ENCODE results near the gene XKR8.
A peak's percentile ranks its signal among the peaks of the same experiment; 100 is the strongest.

Gene XKR8, protein sequence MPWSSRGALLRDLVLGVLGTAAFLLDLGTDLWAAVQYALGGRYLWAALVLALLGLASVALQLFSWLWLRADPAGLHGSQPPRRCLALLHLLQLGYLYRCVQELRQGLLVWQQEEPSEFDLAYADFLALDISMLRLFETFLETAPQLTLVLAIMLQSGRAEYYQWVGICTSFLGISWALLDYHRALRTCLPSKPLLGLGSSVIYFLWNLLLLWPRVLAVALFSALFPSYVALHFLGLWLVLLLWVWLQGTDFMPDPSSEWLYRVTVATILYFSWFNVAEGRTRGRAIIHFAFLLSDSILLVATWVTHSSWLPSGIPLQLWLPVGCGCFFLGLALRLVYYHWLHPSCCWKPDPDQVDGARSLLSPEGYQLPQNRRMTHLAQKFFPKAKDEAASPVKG

DNA sequence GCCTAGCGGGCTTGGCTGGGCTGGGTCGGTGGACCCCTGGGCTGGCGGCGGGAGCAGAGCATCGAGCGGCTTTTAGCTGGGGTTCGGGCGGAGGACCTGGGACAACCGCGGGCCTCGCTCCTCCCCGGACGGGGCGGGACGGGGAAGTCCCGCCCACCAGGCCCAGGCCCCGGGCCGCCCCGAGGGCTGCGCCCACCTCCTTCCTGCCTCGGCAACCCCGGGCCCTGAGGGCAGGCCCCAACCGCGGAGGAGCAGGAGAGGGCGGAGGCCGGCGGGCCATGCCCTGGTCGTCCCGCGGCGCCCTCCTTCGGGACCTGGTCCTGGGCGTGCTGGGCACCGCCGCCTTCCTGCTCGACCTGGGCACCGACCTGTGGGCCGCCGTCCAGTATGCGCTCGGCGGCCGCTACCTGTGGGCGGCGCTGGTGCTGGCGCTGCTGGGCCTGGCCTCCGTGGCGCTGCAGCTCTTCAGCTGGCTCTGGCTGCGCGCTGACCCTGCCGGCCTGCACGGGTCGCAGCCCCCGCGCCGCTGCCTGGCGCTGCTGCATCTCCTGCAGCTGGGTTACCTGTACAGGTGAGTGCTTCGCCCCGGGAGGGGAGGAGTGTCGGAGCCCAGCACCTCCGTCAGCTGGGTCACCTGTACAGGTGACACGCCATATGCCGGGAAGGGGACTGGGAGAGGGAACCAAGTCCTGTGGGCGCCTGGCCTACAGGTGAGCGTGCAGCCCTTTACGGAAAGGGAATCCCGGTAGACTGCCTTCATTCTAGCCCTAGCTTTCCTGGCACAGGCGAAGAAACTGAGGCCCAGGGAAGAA, at the start of gene XKR8:
Gene XKR8, plus strand, starts transcription at position 182 of the 812 bp plus-strand sequence. Its CDS starts 97 bp downstream, at position 279.
- DNase-seq (ENCODE audit: low spot score): peak; percentile 71

DNA sequence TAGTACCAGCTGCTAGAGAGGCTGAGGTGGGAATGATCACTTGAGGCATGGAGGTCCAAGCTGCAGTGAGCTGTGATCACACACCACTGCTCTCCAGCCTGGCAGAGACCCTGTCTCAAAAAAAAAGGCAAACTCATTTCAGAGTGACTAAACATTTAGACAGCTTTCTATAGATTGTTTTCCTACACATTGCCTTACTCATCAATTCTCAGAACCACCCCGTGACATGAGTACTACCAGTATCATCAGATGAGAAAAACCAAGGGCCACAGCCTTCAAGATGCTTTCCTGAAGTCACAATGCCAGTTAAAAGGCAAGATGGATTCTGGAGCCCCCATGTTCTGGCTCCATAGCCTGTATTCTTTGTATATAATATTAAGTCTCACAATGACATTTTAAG, 47.3 kb upstream of the XKR8 start:
- DNase-seq (ENCODE audit: low spot score): no peak

DNA sequence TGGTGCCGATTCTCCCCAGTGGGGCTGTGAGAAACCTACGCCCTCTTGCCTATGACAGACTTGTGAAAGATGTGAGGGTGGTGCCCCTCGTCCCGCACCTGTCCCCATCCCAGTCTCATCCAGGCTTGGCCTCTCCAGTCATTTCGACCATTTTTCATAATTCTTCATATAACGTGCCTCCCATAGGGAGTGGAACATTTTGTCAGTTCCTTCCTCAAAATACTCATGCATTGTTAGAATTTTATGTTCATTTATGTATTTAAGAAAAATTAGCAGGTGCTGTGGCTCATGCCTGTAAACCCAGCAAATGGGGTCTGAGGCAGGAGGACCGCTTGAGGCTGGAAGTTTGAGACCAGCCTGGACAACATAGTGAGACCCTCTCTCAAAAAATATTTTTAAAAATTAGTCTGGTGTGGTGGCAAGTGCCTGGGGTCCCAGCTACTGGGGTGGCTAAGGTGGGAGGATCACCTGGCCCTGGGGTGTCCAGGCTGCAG, 44.6 kb upstream of the XKR8 start:
- DNase-seq (ENCODE audit: low spot score): no peak

DNA sequence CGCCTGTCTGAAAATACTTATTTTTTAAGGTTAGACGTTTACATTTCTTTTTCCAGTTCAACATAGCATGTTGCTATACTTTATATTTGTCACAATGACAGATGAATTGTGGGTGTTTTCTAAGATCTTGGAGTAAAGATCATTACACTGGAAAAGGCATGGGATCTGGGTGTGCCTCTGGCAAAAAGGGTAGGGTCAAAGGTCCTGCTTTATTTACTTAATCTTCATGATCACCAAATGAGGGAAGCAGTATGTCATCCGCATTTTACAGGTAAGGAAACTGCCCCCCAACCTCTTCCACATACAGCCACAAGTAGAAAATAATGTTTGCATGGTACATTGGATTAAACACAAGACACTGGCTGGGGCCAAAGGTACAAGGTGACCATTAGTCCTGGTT, 37.5 kb upstream of the XKR8 start:
- DNase-seq (ENCODE audit: low spot score): no peak

DNA sequence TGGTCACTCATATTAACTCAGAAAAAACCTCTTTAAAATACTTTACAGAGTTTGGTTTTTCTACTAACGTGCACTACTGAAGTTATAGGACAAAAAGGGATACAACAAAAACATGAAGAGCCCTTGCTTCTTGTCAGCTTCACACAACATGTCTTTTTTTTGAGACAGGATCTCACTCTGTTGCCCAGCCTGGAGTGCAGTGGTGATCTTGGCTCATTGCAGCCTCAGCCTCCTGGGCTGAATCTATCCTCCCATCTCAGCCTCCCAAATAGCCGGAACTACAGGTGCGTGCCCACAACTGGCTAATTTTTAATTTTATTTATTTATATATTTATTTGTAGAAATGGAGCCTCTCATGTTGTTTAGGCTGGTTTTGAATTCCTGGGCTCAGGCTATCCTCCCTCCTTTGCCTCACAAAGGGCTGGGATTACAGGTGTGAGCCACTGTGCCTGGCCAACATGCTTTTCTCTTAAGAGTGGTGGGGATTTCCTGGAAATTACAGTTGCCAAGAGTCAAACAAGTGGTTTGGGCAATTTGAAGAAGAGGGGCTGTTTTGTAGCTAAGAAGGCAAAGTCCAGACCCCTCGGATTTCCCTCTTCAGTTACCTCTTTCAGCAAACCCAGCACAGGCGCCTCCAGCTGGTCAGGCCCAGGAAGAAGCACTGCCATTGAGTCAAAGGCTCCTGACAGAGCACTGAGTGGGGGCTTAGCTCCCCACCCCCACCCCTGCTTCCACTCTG, 31.4 kb upstream of the XKR8 start:
- DNase-seq (ENCODE audit: low spot score): no peak

DNA sequence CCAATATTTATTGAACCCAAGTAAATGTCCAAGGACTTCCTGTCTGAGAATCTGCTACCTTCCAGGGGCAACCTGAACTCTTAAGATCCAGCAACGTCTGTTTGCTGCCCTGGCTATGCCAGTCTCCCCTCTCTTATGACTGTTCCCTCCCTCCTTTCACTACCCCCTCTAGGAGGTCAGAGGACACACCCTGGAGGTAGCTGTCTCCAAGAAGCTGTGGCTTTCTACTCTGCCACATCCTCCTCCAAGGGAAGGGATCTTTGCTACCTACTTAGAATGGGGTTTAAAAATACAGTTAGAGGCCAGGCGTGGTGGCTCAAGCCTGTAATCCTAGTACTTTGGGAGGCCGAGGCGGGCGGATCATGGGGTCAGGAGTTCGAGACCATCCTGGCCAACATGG, 28.6 kb upstream of the XKR8 start:
- no peak for DNase-seq (ENCODE audit: low spot score)

DNA sequence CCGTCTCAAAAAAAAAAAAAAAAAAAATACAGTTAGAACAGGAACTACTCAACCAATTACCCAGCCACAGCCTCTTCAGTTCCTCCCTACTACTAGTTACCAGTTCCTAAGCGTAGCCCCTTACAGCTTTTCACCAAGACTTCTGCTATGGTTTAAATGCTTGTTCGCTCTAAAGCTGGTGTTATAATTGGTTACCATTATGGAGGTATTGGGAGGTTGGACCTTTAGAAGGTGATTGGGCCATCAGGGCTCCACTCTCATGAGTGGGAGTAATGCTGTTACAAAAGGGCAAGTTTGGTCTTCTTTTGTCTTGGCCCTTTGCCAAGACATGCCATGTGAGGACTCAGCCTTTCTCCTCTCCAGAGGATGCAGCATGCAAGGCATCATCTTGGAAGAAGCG, 28.0 kb upstream of the XKR8 start:
- DNase-seq (ENCODE audit: low spot score): no peak

DNA sequence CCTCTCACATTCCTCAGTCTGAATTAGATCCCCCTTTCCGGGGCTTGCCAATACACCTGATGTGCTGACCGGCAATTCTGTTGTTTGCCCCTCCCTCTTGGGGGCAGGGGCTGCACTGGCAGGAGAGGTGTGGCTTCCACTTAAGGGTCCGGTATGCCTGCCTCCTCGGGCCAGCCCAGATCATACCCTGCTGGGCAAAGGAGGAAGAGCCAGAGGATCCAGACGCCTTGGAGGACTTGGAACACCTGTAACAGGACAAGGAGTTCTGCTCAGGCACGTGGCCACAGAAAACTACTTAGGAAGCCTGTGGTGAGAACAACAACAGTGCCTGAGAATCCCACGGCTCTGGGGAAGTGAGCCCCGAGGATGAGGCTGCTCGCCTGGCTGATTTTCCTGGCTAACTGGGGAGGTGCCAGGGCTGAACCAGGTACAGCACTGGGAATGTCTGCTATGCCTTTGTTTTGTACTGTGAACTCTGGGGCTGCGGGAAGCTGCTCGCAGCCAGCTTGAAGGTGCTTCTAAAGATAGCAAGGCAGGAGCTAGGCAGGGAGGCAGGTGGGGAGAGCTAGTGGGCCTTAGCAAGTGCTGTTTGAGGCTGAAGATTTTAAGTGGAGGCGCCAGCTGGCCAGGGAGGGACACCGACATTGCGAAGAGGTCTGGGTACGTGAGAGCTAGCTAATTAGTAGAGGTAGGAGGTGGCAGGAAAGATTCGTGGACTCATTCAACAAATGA, 24.8 kb upstream of the XKR8 start, which contains the start of gene SMPDL3B:
Gene SMPDL3B, plus strand, starts transcription at position 183 of the 732 bp plus-strand sequence. Its CDS starts 184 bp downstream, at position 367.
- no peak for DNase-seq (ENCODE audit: low spot score)

DNA sequence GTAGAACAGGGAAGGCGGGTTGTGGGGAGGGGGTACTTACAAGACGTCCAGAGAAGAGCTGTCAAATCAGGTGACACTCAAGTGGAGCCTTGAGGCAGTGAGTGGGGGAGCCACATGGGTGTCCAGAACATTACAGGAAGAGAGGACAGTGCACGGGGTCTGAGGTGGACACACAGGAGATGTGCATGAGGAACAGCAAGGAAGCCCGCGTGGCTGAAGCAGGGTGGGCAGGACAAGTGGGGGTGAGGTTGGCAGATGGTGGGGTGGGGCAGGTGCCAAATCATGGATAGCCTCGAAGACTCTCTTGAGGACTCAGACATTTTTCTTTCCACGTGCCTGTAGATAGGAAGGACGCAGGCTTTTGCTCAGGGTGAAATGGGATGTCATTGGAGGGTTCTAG, 24.1 kb upstream of the XKR8 start:
- DNase-seq (ENCODE audit: low spot score): no peak

DNA sequence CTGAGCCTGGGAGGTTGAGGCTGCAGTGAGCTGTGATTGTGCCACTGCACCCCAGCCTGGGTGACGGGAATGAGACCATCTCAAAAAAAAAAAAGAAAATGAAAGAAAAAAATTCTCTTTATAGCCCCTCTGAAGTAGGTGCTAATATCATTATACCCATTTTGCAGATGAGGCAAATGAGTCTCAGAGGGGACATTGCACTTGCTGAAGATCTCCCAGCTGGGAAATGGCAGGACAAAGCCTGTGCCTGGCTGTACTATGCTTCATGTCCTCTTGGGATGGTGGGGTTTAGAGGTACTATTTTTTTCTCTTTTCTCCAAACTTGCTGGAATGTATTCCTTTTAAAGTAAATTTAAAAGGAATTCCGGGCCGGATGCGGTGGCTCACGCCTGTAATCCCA, 23.4 kb upstream of the XKR8 start:
- DNase-seq (ENCODE audit: low spot score): no peak

DNA sequence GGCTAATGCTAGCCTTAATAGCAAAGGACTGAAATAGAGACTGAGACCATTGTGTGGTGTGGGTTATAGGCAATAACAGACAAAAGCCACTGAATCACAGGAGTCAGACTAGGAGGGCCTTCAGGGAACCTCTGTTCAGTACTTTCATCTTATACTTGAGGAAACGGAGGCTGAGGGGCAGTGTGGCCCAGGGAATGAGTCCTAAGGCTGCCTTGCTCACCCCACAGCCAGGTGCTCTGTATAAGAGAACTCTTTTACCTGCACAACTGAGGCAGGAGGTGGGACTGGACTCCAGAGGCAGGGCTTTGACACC, 22.3 kb upstream of the XKR8 start:
- DNase-seq (ENCODE audit: low spot score): no peak

DNA sequence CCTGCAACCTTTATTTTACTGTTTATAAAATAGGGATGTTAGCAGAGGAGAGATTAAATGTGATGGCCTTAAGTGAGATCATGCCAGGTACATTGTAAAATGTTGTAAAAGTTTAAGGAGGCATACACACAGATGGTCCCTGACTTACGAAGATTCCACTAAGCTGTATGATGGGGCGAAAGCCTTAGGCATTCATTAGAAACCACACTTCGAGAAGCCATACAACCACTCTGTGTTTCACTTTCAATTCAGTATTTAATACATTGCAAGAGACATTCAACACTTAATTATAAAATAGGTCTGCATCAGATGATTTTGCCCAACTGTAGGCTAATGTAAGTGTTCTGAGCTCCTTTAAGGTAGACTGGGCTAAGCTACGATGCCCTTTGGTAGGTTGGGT, 21.3 kb upstream of the XKR8 start:
- DNase-seq (ENCODE audit: low spot score): no peak

DNA sequence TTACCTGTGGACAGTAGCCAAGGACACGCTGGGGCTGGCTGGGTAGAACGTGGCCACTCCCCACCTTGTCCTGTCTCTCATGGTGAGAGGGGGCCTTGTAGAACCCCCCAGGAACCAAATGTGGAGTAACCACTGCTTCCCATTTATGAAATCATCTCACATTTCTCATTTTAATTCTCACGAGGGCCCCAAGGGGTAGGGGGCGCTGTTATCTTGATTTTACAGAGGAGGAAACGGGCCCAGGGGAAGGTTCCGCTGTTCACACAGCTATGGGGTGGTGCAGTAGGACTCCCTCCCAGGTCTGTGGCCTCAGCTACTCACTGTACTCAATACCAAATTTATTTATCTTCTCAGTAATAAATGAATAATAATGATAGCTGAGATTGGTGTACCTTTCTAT, 19.5 kb upstream of the XKR8 start:
- peak; percentile 34 for DNase-seq (ENCODE audit: low spot score)

DNA sequence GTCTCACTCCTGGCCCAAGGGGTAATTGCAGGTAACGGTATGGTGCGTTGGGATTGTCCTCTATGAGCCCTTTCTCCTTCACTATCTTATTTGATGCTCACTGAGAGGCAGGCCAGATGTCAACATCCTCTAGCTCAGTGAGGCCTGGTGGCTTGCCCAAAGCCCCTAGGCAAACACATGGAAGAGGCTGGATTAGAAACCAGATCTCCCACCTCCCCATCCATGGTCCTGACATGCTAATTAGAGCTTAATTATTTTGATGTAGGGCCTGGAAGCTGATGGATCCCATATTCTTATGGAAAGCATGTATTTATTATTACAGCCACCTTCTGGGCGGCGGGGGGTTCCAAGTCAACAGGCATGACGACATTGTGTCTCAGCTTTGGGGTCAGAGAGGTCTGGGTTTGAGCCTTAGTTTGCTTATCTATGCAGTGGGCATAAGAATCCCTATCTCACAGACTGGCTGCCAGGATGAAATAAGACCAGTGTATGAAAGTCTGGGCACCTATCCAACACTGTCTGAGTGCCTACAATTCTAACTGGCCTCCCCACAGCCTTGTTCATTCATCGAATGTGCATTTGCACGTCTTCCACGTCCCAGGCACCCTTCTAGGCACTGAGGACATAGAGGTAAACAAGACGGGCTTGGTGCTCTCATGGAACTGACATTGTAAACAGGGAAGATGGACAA, 18.8 kb upstream of the XKR8 start:
- peak; percentile 8 for DNase-seq (ENCODE audit: low spot score)

DNA sequence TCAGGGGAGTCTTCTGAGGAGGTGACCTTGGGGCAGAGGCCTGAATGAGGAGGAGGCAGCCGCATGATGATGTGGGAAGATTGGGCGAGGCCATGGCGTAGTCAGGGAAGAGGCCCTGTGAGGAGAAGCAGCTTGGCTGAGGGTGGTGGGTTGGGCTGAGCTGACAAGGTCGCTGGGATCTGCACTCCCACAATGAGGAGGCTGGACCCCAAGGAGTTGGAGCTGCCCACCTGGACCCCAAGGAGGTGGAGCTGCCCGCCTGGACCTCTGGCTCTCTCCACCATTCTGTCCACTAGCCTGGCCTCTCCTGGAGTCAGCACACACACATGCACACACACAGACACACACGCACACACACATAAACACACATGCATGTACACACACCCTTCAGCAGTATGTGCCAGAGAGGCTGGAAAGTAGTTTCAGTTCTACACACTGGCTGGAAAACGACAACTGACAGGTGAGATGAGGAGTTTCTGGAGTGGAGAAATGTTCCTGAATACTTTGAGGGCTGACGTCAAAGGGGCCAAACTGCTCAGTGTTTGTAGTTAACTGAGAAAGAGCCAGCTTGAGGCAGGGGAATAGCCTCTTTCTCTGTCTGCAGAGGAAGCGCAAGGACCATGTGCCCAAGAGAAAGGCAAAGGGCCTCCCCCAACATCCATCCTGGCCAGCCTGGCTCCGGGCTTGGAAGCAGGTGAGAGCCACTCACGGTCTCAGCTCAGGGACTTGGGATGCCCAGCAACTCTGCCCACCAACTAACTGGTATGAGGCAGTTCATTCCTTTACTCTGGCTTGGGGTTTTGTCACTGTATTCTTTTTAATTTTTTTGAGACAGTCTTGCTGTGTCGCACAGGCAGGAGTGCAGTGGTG, 17.9 kb upstream of the XKR8 start:
- no peak for DNase-seq (ENCODE audit: low spot score)

DNA sequence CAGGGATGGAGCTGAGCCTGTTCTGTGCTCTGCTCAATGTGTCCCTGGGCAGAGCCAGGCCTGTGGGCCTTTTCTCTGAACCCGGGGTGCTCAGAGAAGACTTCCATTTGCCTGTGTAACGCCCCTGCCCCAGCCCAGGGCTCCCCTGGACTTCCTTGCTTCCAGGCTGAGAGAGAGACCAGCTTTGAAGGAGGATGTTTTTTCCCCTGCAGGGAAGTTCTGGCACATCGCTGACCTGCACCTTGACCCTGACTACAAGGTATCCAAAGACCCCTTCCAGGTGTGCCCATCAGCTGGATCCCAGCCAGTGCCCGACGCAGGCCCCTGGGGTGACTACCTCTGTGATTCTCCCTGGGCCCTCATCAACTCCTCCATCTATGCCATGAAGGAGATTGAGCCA, 14.8 kb upstream of the XKR8 start:
- DNase-seq (ENCODE audit: low spot score): no peak

DNA sequence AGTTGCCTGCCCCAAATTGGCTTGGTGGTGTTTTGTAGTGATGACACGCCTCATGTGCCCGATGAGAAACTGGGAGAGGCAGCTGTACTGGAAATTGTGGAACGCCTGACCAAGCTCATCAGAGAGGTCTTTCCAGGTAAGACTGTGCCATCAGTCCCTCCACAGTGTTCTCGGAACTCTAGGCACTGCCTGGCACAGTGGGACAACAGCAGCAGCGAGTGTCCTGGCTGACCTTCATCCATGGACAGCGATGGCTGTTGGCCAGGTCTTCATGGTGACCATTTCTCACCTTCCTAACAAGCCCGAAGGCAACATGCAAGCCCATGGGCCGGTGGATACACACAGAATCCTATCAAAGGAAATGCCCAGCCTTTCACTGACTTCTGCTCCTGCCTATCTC, 10.7 kb upstream of the XKR8 start:
- no peak for DNase-seq (ENCODE audit: low spot score)

DNA sequence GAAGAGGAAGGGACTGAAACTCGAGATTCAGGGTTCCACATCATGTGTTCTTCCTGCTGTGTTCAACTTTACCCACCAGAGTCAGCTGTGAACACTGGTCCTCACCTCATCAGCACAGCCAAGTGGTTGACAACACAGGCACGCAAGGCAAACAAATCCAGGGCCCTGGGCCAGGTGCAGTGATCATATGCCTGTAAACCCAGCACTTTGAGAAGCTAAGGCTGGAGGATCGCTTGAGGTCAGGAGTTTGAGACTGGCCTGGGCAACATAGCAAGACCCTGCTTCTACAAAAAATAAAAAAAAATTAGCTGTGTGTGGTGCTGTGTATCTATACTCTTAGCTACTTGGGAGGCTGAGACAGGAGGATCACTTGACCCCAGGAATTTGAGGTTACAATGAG, 8.4 kb upstream of the XKR8 start:
- no peak for DNase-seq (ENCODE audit: low spot score)

DNA sequence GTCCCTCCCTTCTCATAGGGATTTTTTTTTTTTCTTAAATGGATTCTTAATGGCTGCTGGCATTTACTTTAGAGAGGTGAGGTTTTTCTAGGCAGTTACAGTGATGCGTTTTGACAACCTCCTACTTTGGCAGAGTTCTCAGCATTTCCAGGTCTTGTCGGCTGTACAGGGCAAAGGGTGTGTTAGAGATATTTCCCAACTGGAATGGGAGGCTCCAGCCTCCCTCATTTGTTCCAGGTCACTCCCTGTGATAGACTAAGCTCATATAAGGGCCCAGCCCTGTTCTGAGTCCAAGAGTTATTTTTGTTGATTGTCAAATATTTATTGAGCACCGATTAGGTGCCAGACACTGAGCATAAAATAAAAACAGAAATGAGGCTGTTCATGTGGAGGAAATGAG, 7.6 kb upstream of the XKR8 start:
- DNase-seq (ENCODE audit: low spot score): no peak

DNA sequence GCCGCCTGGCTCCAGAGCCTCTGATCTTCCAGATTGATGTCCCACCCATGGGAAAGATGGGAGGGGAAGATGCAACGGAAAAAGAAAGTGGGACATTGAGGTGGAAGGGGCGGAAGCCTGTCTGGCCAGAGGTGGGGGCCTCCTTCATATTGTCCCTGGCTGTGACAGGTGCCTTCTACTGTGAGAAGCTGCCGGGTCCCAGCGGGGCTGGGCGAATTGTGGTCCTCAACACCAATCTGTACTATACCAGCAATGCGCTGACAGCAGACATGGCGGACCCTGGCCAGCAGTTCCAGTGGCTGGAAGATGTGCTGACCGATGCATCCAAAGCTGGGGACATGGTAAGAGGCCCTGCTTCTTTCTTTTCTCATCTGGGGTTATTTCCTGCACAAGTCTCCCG, 5.6 kb upstream of the XKR8 start:
- DNase-seq (ENCODE audit: low spot score): no peak

Data from globus pallidus (tissue), 1 donor.